Suppressor macrophage (primary cell): ENCODE measurements around the gene OR2T35.
"Not testable (repeated sequence)": the region's sequence is repeated elsewhere in the genome, so short reads cannot be mapped to it uniquely, and the experiment has no call there.

ENCODE experiments used
- DNase-seq, 4 experiments: peaks; one replicate each; pipeline ENCODE4 v3.0.0-alpha.2; 2020 to 2022
- total RNA-seq, 17 experiments: gene quantifications; one replicate each; lab custom pipeline; 2026; ENCODE audit warnings: mixed read lengths in 6 of 17, inconsistent platforms in 3 of 17; lab: John Stamatoyannopoulos, UW

The OR2T35 gene, protein sequence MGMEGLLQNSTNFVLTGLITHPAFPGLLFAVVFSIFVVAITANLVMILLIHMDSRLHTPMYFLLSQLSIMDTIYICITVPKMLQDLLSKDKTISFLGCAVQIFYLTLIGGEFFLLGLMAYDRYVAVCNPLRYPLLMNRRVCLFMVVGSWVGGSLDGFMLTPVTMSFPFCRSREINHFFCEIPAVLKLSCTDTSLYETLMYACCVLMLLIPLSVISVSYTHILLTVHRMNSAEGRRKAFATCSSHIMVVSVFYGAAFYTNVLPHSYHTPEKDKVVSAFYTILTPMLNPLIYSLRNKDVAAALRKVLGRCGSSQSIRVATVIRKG
- 0 reads per million in 17 experiments for total RNA-seq

- not testable (repeated sequence) for DNase-seq
Observed at GRCh38 chr1:248645178-248645577, at the start of gene OR2T35. TSS of gene OR2T35 (minus strand) at chr1:248645278. CDS start at chr1:248639258, 6,020 bp downstream.

GRCh38 chr1:248691567-248692155 lies 46.6 kb upstream of the OR2T35 start:
- no peak for DNase-seq

GRCh38 chr1:248688527-248689298 lies 43.6 kb upstream of the OR2T35 start:
- DNase-seq: no peak

DNA sequence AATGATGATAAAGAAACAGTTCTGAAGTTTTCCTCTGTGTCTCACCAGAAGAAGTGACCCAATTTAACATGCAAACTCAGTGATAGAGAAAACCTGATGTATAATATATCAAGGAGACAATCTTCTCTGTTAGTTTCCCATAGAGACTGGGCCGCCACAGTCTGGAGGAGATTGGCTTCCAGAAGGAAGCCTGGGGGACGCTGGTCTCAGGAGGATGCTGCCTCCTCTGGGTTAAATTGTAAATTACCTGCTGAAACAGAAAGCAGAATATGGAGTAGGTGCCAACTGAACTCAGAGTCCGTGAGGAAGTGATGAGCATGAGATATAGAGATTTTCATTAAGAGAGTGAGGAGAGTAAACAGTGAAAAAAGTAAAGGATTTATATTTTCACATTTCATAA lies 41.7 kb upstream of the OR2T35 start:
- DNase-seq: peak in 3 of 4 experiments; percentile 16 to 24 (median 16)

DNA sequence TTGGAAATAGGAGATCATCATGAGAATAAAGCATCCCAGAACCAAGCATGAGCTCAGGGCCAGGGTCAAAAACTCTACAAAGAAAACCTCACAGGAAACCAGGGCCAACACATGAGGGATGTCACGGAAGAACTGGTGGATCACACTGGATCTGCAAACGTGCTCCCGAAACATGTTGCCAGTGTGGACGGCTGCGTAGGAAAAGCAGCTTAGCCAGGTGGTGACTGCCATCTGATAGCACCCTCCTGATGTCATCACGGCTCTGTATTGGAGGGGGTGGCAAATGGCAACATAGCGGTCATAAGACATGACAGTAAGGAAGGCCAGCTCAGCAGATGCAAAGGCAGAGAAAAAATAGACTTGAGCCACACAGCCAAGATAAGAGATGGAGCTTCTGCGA lies 36.6 kb upstream of the OR2T35 start:
- DNase-seq: no peak

- DNase-seq: no peak
Observed at GRCh38 chr1:248670003-248670402, 24.9 kb upstream of the OR2T35 start.

DNA sequence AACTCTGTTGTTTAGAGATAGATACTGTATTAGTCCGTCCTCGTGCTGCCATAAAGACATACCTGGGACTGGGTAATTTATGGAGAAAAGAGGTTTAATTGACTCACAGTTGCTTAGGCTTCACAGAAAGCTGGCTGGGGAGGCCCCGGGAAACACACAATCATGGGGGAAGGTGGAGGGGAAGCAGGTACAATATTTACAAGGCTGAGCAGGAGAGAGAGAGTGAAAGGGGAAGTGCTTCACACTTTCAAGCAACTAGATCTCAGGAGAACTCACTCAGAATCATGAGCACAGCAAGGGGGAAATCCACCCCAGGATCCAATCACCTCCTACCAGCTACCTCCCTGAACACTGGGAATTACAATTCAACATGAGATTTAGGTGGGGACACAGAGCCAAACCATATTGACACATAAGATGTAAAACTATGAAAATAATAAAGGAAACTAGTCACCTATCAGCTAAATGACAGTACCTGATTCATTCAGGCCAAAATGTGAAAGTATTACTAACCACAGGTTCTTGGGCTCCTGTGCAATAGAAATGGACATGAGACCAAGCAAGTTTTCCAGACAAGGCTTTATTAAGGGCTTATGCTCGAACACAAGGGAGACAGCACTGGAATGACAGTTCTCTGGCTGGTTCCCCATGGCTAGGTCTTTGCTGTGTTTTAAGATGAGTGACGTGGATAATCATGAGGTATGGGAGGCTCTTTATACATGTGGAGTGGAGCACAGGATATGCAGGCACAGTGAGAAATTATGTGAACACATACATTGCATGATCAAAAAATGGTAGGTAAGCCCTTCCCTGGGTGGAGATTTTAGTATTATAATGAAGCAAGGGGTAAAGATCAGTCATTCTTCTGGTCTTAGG lies 18.6 kb upstream of the OR2T35 start:
- DNase-seq: not testable (repeated sequence)

- not testable (repeated sequence) for DNase-seq
Observed at GRCh38 chr1:248656797-248657196, 11.7 kb upstream of the OR2T35 start.

DNA sequence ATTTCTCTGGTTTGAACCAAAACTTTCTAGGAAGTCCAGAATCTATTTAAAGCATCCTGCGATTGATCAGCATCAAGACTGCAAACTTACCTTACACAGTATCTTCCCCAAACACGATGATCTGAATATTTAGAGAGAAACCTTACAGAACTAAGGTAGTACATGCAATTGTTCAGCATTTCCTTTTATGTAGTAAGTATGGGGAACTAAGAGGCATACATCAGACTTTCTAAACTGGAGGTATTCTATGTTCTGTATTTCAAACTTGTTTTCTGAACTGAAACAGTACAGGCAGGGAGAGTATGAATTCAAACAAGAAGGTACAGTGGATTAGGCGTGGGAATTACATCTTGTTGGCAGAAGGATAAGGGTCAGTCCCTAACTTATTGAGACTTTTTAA lies 10.3 kb upstream of the OR2T35 start, which contains the start of gene OR2T27:
TSS of gene OR2T27 (minus strand) at position 175 of the 400 bp plus-strand sequence. CDS start 4,644 bp downstream, outside the sequence.
- DNase-seq: not testable (repeated sequence)

GRCh38 chr1:248648770-248649536 lies 3.9 kb upstream of the OR2T35 start:
- not testable (repeated sequence) for DNase-seq

- DNase-seq: not testable (repeated sequence)
Observed at GRCh38 chr1:248642971-248643651, 2.0 kb downstream of the OR2T35 start.

- DNase-seq: not testable (repeated sequence)
Observed at GRCh38 chr1:248641583-248641982, 3.5 kb downstream of the OR2T35 start.

GRCh38 chr1:248640906-248641305 lies 4.2 kb downstream of the OR2T35 start:
- not testable (repeated sequence) for DNase-seq

- DNase-seq: not testable (repeated sequence)
Observed at GRCh38 chr1:248639652-248640051, 5.4 kb downstream of the OR2T35 start.

DNA sequence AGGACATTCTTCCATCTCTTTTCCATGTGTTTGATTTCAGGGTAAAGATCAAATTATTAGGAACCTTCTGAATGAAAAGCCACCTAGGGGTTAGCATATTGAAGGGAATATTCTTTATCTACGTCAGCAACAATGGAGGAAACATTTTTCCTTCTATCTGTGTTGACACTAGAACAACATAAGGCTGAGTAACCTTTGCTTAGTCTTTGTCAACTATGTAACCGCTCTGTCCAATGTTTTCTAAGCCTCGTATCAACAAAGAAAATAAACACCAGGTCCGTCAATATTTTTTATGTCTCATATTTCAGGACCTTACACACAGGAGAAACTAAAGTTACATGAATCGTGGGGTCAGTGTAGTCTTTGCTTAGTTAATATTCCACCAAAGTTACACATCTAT lies 8.5 kb downstream of the OR2T35 start:
- DNase-seq: not testable (repeated sequence)

GRCh38 chr1:248634991-248635390 lies 10.1 kb downstream of the OR2T35 start, which contains the start of gene OR2T11:
TSS of gene OR2T11 (minus strand) at chr1:248635091. CDS start at chr1:248627128, 7,963 bp downstream.
- DNase-seq: not testable (repeated sequence)

GRCh38 chr1:248631354-248632008 lies 13.6 kb downstream of the OR2T35 start:
- DNase-seq: peak; percentile 11 to 58 (median 49)

- no peak for DNase-seq
Observed at GRCh38 chr1:248630551-248630950, 14.5 kb downstream of the OR2T35 start.

DNA sequence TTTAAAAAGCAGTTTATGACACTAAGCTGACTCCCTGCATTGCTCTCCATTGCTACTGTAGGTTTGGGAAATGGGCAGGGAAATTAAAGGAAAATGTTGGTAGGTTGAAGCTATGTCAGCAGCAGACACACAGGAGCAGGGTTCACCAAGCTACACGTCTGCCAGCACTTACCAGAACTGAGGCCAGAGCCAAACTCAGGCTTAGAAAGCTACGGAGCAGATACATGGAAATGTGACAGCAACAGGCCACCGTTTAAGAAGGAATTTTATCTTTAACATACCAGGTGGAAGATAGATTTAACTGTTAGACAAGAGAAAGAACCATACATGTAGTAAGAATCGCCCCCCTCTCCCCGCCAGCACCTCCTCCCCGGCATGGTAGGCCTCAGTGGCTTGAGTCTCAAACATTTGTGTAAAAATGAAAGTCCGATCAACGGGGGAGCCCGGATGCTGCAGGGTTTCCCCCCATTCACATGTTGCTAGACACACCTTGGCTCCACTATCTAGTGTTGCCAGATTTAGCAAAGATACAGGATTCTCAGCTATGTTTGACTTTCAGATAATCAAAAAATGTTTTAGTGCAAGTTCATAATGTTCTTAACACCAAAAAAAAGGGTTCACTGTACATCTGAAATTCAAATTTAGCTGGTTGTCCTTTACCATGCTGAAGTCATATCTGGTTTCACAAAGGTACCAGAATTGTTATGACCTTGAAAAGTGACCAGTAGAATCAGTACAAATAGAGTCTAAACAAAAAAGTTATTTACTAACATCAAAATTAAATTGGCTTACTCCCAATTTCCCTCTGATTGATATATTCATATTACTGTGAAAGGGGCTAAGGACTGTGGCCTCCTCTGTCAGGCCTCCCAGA lies 16.9 kb downstream of the OR2T35 start:
- DNase-seq: no peak
